ENCODE results near the gene SLC6A7. TPM values are rescaled to one million over a fixed set of nuclear protein-coding genes. Genes with fewer than 3 reads are reported as not detected.
A peak's percentile ranks its signal among the peaks of the same experiment; 100 is the strongest.

SLC6A7 gene
- polyA plus RNA-seq, 1 donor: 5.7 TPM

GRCh38 chr5:150146862-150147601, 42.8 kb upstream of the SLC6A7 start:
- no CpG with 5 or more reads among the region's 14 CpGs for WGBS (ENCODE audit: insufficient coverage, low lambda C conversion rate)
- no peak overlapping the region for H3K4me3 ChIP-seq (ENCODE audit: low read length)
- H3K4me1 ChIP-seq (ENCODE audit: control insufficient read depth, insufficient read depth, low read length): peaks cover 25% of the 10 kb centered on the region
- H3K27me3 ChIP-seq (ENCODE audit: control insufficient read depth, insufficient read depth, low read length): no peaks in the 10 kb centered on the region
- no peak for DNase-seq
- no peak overlapping the region for H3K27ac ChIP-seq (ENCODE audit: low read length)
- no peaks in the 10 kb centered on the region for H3K9me3 ChIP-seq (ENCODE audit: control insufficient read depth, low read depth, low read length)
- no peaks in the 10 kb centered on the region for H3K36me3 ChIP-seq (ENCODE audit: control insufficient read depth, insufficient read depth, low read length)

GRCh38 chr5:150147670-150148069, 42.2 kb upstream of the SLC6A7 start:
- WGBS (ENCODE audit: insufficient coverage, low lambda C conversion rate): no CpG with 5 or more reads among the region's 7 CpGs
- H3K27ac ChIP-seq (ENCODE audit: low read length): no peak overlapping the region

GRCh38 chr5:150148117-150148927, 41.5 kb upstream of the SLC6A7 start:
- Histone ChIP-seq H3K27ac (ENCODE audit: low read length) (no peak overlapping the region), H3K4me1 (ENCODE audit: control insufficient read depth, insufficient read depth, low read length) (peaks cover 13% of the 10 kb centered on the region), H3K36me3 (ENCODE audit: control insufficient read depth, insufficient read depth, low read length) (no peaks in the 10 kb centered on the region), H3K27me3 (ENCODE audit: control insufficient read depth, insufficient read depth, low read length) (no peaks in the 10 kb centered on the region), H3K9me3 (ENCODE audit: control insufficient read depth, low read depth, low read length) (no peaks in the 10 kb centered on the region), H3K4me3 (ENCODE audit: low read length) (no peak overlapping the region)
- WGBS (ENCODE audit: insufficient coverage, low lambda C conversion rate): no CpG with 5 or more reads among the region's 11 CpGs
- DNase-seq: no peak

More at GRCh38 chr5:150147670-150148069, 42.2 kb upstream of the SLC6A7 start:
- Histone ChIP-seq H3K36me3 (ENCODE audit: control insufficient read depth, insufficient read depth, low read length) (no peaks in the 10 kb centered on the region), H3K9me3 (ENCODE audit: control insufficient read depth, low read depth, low read length) (no peaks in the 10 kb centered on the region), H3K4me1 (ENCODE audit: control insufficient read depth, insufficient read depth, low read length) (peaks cover 20% of the 10 kb centered on the region), H3K4me3 (ENCODE audit: low read length) (no peak overlapping the region), H3K27me3 (ENCODE audit: control insufficient read depth, insufficient read depth, low read length) (no peaks in the 10 kb centered on the region)
- no peak for DNase-seq

- no peak overlapping the region for H3K4me3 ChIP-seq (ENCODE audit: low read length)
- no peaks in the 10 kb centered on the region for H3K36me3 ChIP-seq (ENCODE audit: control insufficient read depth, insufficient read depth, low read length)
- H3K27ac ChIP-seq (ENCODE audit: low read length): no peak overlapping the region
Measured at GRCh38 chr5:150149618-150150017, 40.2 kb upstream of the SLC6A7 start.

GRCh38 chr5:150152636-150153462, 37.0 kb upstream of the SLC6A7 start:
- Histone ChIP-seq H3K4me1 (ENCODE audit: control insufficient read depth, insufficient read depth, low read length) (no peaks in the 10 kb centered on the region), H3K4me3 (ENCODE audit: low read length) (no peak overlapping the region), H3K27ac (ENCODE audit: low read length) (no peak overlapping the region), H3K36me3 (ENCODE audit: control insufficient read depth, insufficient read depth, low read length) (no peaks in the 10 kb centered on the region), H3K9me3 (ENCODE audit: control insufficient read depth, low read depth, low read length) (no peaks in the 10 kb centered on the region), H3K27me3 (ENCODE audit: control insufficient read depth, insufficient read depth, low read length) (no peaks in the 10 kb centered on the region)
- no peak for DNase-seq
- WGBS (ENCODE audit: insufficient coverage, low lambda C conversion rate): no CpG with 5 or more reads among the region's 12 CpGs

More at GRCh38 chr5:150149618-150150017, 40.2 kb upstream of the SLC6A7 start:
- Histone ChIP-seq H3K9me3 (ENCODE audit: control insufficient read depth, low read depth, low read length) (no peaks in the 10 kb centered on the region), H3K27me3 (ENCODE audit: control insufficient read depth, insufficient read depth, low read length) (no peaks in the 10 kb centered on the region), H3K4me1 (ENCODE audit: control insufficient read depth, insufficient read depth, low read length) (peaks cover under 1% of the 10 kb centered on the region)
- DNase-seq: no peak

GRCh38 chr5:150153483-150153882, 36.4 kb upstream of the SLC6A7 start:
- H3K27me3 ChIP-seq (ENCODE audit: control insufficient read depth, insufficient read depth, low read length): no peaks in the 10 kb centered on the region

GRCh38 chr5:150153957-150154617, 35.8 kb upstream of the SLC6A7 start:
- H3K4me3 ChIP-seq (ENCODE audit: low read length): peak overlapping the region; percentile 44
- H3K4me1 ChIP-seq (ENCODE audit: control insufficient read depth, insufficient read depth, low read length): no peaks in the 10 kb centered on the region
- no peaks in the 10 kb centered on the region for H3K27me3 ChIP-seq (ENCODE audit: control insufficient read depth, insufficient read depth, low read length)
- no peak for DNase-seq
- no CpG with 5 or more reads among the region's 9 CpGs for WGBS (ENCODE audit: insufficient coverage, low lambda C conversion rate)
- no peaks in the 10 kb centered on the region for H3K9me3 ChIP-seq (ENCODE audit: control insufficient read depth, low read depth, low read length)
- no peaks in the 10 kb centered on the region for H3K36me3 ChIP-seq (ENCODE audit: control insufficient read depth, insufficient read depth, low read length)
- peak overlapping the region; percentile 72 for H3K27ac ChIP-seq (ENCODE audit: low read length)

More at GRCh38 chr5:150153483-150153882, 36.4 kb upstream of the SLC6A7 start:
- peak overlapping the region; percentile 44 for H3K4me3 ChIP-seq (ENCODE audit: low read length)
- H3K4me1 ChIP-seq (ENCODE audit: control insufficient read depth, insufficient read depth, low read length): no peaks in the 10 kb centered on the region
- no peaks in the 10 kb centered on the region for H3K9me3 ChIP-seq (ENCODE audit: control insufficient read depth, low read depth, low read length)
- H3K36me3 ChIP-seq (ENCODE audit: control insufficient read depth, insufficient read depth, low read length): no peaks in the 10 kb centered on the region
- no peak for DNase-seq
- H3K27ac ChIP-seq (ENCODE audit: low read length): no peak overlapping the region
- no CpG with 5 or more reads among the region's 2 CpGs for WGBS (ENCODE audit: insufficient coverage, low lambda C conversion rate)

- Histone ChIP-seq H3K9me3 (ENCODE audit: control insufficient read depth, low read depth, low read length) (no peaks in the 10 kb centered on the region), H3K27ac (ENCODE audit: low read length) (peak overlapping the region; percentile 72), H3K36me3 (ENCODE audit: control insufficient read depth, insufficient read depth, low read length) (no peaks in the 10 kb centered on the region), H3K27me3 (ENCODE audit: control insufficient read depth, insufficient read depth, low read length) (no peaks in the 10 kb centered on the region), H3K4me3 (ENCODE audit: low read length) (peak overlapping the region; percentile 44), H3K4me1 (ENCODE audit: control insufficient read depth, insufficient read depth, low read length) (no peaks in the 10 kb centered on the region)
- DNase-seq: no peak
- no CpG with 5 or more reads among the region's 7 CpGs for WGBS (ENCODE audit: insufficient coverage, low lambda C conversion rate)
Measured at GRCh38 chr5:150154618-150155128, 35.2 kb upstream of the SLC6A7 start.

- Histone ChIP-seq H3K36me3 (ENCODE audit: control insufficient read depth, insufficient read depth, low read length) (no peaks in the 10 kb centered on the region), H3K9me3 (ENCODE audit: control insufficient read depth, low read depth, low read length) (no peaks in the 10 kb centered on the region), H3K4me3 (ENCODE audit: low read length) (peak within 1 kb of the TSS; percentile 44), H3K27ac (ENCODE audit: low read length) (peak within 1 kb of the TSS; percentile 72), H3K4me1 (ENCODE audit: control insufficient read depth, insufficient read depth, low read length) (peaks cover 3% of the 10 kb centered on the region), H3K27me3 (ENCODE audit: control insufficient read depth, insufficient read depth, low read length) (no peaks in the 10 kb centered on the region)
- DNase-seq: peak in 1 of 2 donors; percentile 64
- 0% methylated on average over 2 of the region's 17 CpGs for WGBS (ENCODE audit: insufficient coverage, low lambda C conversion rate)
Measured at GRCh38 chr5:150155258-150156026, 34.4 kb upstream of the SLC6A7 start, which contains the start of gene PDGFRB. PDGFRB (minus strand) TSS chr5:150155845; CDS start chr5:150137047, 18,798 bp downstream.

Measured in large intestine (tissue), 3 donors.